Panc1 (cell line): ENCODE measurements around the gene SERTAD2. TPM values are rescaled to one million over a fixed set of nuclear protein-coding genes. Genes with fewer than 3 reads are reported as not detected.

Source experiments
- ATAC-seq: fragments of 200-7000 bp; cut with Tn5 transposase; 2 replicates; pipeline ENCODE4 v1.9.1; 2020; ENCODE audit warnings: mild to moderate bottlenecking, moderate library complexity
- BruUV-seq: library from RNA; stranded (reverse); fragments of 400-500 nt; replicated peaks from 2 replicates; lab custom pipeline; 2021; lab: Mats Ljungman, UMichigan
- CTCF ChIA-PET: fragments of 300-600 bp; sonication (Branson Sonifier 250); formaldehyde crosslinking; loops from one replicate; lab custom pipeline; 2022; ENCODE audit warnings: antibody characterized with exemption; lab: Charles Lee
- POLR2A ChIA-PET: fragments of 300-600 bp; sonication (Branson Sonifier 250); formaldehyde crosslinking; loops from one replicate; lab custom pipeline; 2022; ENCODE audit warnings: antibody characterized with exemption; lab: Charles Lee
- DNase-seq: peaks from one replicate; pipeline ENCODE4 v3.0.0-alpha.2; 2010; ENCODE audit warnings: low read depth, low spot score
- H3K27ac ChIP-seq: 2 replicates; pipeline ENCODE4 v1.5.1; 2011; ENCODE audit warnings: mild to moderate bottlenecking, low read length, inconsistent platforms
- H3K27me3 ChIP-seq: fragments of 200-500 bp; sonication (Bioruptor generic); 2 replicates; pipeline ENCODE4 v1.6.0; 2014; ENCODE audit warnings: low read length, inconsistent platforms; ENCODE audit not compliant: control insufficient read depth, insufficient read depth
- H3K36me3 ChIP-seq: fragments of 200-500 bp; sonication (Bioruptor generic); 2 replicates; pipeline ENCODE4 v1.5.1; 2014; ENCODE audit warnings: inconsistent platforms, mild to moderate bottlenecking, low read length, moderate library complexity; ENCODE audit not compliant: control insufficient read depth, insufficient read depth
- H3K4me1 ChIP-seq: 2 replicates; pipeline ENCODE4 v1.5.1; 2011; ENCODE audit warnings: inconsistent platforms, mild to moderate bottlenecking, low read length, moderate library complexity; ENCODE audit not compliant: control insufficient read depth, insufficient read depth
- H3K4me3 ChIP-seq, 2 experiments: 2 replicates each; pipeline ENCODE4 v1.5.1; 2011 to 2012; ENCODE audit warnings: low read depth in 2 of 2, low read length in 2 of 2, mild to moderate bottlenecking in 2 of 2, inconsistent platforms in 1 of 2, moderate library complexity in 1 of 2
- H3K9me3 ChIP-seq: fragments of 200-500 bp; sonication (Bioruptor generic); 2 replicates; pipeline ENCODE4 v1.5.1; 2014; ENCODE audit warnings: low read depth, mild to moderate bottlenecking, inconsistent platforms, low read length, moderate library complexity; ENCODE audit not compliant: control insufficient read depth, insufficient read depth
- CTCF ChIP-seq: fragments of 450-650 bp; IDR thresholded peaks from 2 replicates; pipeline ENCODE4 v1.5.1; 2017; ENCODE audit warnings: mild to moderate bottlenecking
- POLR2AphosphoS5 ChIP-seq: IDR thresholded peaks from 2 replicates; pipeline ENCODE4 v1.6.1; 2012; ENCODE audit warnings: mild to moderate bottlenecking, low read depth, low read length, moderate library complexity
- REST ChIP-seq, 2 experiments: IDR thresholded peaks; 2 replicates each; pipeline ENCODE4 v1.6.1; 2011 to 2012; ENCODE audit warnings: low read depth in 2 of 2, control low read depth in 1 of 2, low read length in 1 of 2, mild to moderate bottlenecking in 1 of 2, moderate library complexity in 1 of 2; ENCODE audit not compliant: insufficient read depth in 1 of 2
- SIN3A ChIP-seq: IDR thresholded peaks from 2 replicates; pipeline ENCODE4 v1.6.1; 2012; ENCODE audit warnings: low read depth, mild to moderate bottlenecking, low read length, moderate library complexity, borderline replicate concordance; ENCODE audit not compliant: insufficient read depth
- TCF7L2 ChIP-seq: IDR thresholded peaks from 2 replicates; pipeline ENCODE4 v1.6.1; 2011; ENCODE audit warnings: mild to moderate bottlenecking, low read depth, low read length, inconsistent platforms
- in situ Hi-C: cut with HindIII; loops from 2 replicates; pipeline ENCODE4 v1.10.0; 2016; ENCODE audit warnings: low sequenced_read_pairs, low pct_unique_long_range_greater_than_20kb
- intact Hi-C: fragments of 100-400 bp; cut with micrococcal nuclease; formaldehyde crosslinking; loops from one replicate; pipeline ENCODE4 v1.10.0; 2022; ENCODE audit not compliant: unreplicated experiment
- total RNA-seq: library from RNA; stranded (reverse); gene quantifications from one replicate; pipeline ENCODE4 v1.2.1, GENCODE V29; 2021; ENCODE audit not compliant: unreplicated experiment

The SERTAD2 gene
- total RNA-seq, 1 experiment from 2014 or later, result 24.3 TPM

GRCh38 chr2:64679673-64680425 lies 26.1 kb upstream of the SERTAD2 start:
- Histone ChIP-seq H3K27me3 (no peaks in the 10 kb centered on the region), H3K9me3 (no peaks in the 10 kb centered on the region), H3K27ac (no peak overlapping the region), H3K36me3 (no peaks in the 10 kb centered on the region), H3K4me3 (no peak overlapping the region), H3K4me1 (peaks cover 3% of the 10 kb centered on the region; the same call in 1 of the 2 replicates)
- in situ Hi-C loops, result no loop called here
- no TSS peak for BruUV-seq
- DNase-seq (no peak), ATAC-seq (no peak)
- TF ChIP-seq POLR2AphosphoS5, result no peak
- no peak for TF ChIP-seq TCF7L2
- TF ChIP-seq REST (IDR thresholded peaks at IDR 0.05; ENCODE audit: insufficient read depth in 1 of 2, low read depth in 2 of 2, low read length in 1 of 2), result no peak
- TF ChIP-seq SIN3A, result no peak
- no peak for TF ChIP-seq CTCF
- intact Hi-C loops, result no loop called here
- CTCF ChIA-PET, result no interaction called here
- POLR2A ChIA-PET, result no interaction called here

- no peak overlapping the region for H3K27ac ChIP-seq
- ATAC-seq, result no peak
- CTCF ChIA-PET, result no interaction called here
- no peaks in the 10 kb centered on the region for H3K27me3 ChIP-seq
- no peaks in the 10 kb centered on the region for H3K36me3 ChIP-seq
- TF ChIP-seq CTCF (no peak), TCF7L2 (no peak), REST (IDR thresholded peaks at IDR 0.05; ENCODE audit: insufficient read depth in 1 of 2, low read depth in 2 of 2, low read length in 1 of 2) (no peak), SIN3A (no peak)
- no peaks in the 10 kb centered on the region for H3K9me3 ChIP-seq
- intact Hi-C loops (no loop called here), in situ Hi-C loops (no loop called here)
- no TSS peak for BruUV-seq
- peaks cover 3% of the 10 kb centered on the region; the same call in 1 of the 2 replicates for H3K4me1 ChIP-seq
- POLR2A ChIA-PET, result interaction anchor here (0.6 kb wide), 1 partner anchor 68 kb away, joined by 12 read pairs; no protein-coding TSS in a partner anchor
- no peak for DNase-seq
- H3K4me3 ChIP-seq, result no peak overlapping the region
These were observed 25.3 kb upstream of the SERTAD2 start for GRCh38 chr2:64678771-64679590.
